ENCODE measurements around the gene RGS7. TPM values are rescaled to one million over a fixed set of nuclear protein-coding genes. Genes with fewer than 3 reads are reported as not detected.

Gene RGS7
- total RNA-seq, 1 experiment from 2014 or later, result 1.5 TPM

DNA sequence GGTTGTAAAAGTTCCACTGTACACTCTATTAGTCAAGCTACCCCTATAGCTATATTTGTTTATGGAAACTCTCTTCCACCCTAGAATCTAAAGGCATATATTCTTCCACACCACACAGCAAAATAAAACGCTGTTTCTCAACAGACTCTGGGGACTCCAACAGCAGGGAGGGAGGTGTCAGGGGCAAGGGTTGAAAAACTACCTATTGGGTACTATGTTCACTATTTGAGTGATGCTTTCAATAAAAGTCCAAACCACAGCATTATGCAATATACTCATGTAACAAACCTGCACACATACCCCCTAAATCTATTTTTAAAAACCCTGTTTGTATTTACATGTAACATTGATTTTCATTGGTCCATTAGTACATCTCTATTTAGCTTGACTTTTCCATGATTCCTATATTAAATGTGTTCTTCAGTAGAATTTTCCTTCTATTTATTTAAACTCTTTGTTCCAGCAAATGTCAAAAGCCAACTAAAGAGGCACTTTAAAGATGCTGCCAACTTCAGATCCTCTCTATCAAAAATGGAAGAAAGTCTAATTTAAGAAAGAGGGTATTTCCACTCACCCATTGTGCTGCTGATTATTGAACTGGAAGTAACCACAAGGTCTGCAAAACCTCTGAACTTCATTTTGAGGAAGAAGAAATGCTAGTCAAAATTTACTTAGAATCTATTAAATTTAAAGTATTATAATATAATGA lies 26.2 kb downstream of the RGS7 start:
- no peaks in the 10 kb centered on the region for H3K27me3 Mint-ChIP-seq (ENCODE audit: low read depth)
- Histone ChIP-seq H4K5ac (ENCODE audit: insufficient read length, low read depth, low read length) (no peak overlapping the region), H3K4me1 (ENCODE audit: insufficient read depth, low read length) (no peaks in the 10 kb centered on the region), H3K27me3 (ENCODE audit: insufficient read depth, low read length) (no peaks in the 10 kb centered on the region), H3K9ac (ENCODE audit: extremely low read depth, insufficient read length, low read length) (no peak overlapping the region), H3K9me3 (ENCODE audit: control insufficient read depth, low read depth, low read length) (no peaks in the 10 kb centered on the region), H2BK5ac (ENCODE audit: insufficient read length, low read length) (no peak overlapping the region), H3T11ph (ENCODE audit: low read length) (no peak overlapping the region), H3K79me1 (ENCODE audit: insufficient read depth, low read depth, low read length, poor library complexity, severe bottlenecking) (no peaks in the 10 kb centered on the region), H3K27ac (ENCODE audit: insufficient read length, low read depth, low read length) (no peak overlapping the region), H2AFZ (ENCODE audit: low read length) (no peak overlapping the region), H3K18ac (ENCODE audit: insufficient read length, low read depth, low read length) (no peak overlapping the region), H3K23me2 (ENCODE audit: insufficient read length, low read depth, low read length, poor library complexity, severe bottlenecking) (no peaks in the 10 kb centered on the region), H2BK120ac (ENCODE audit: low read depth, low read length, poor library complexity, severe bottlenecking) (no peak overlapping the region), H3K23ac (ENCODE audit: insufficient read length, low read depth, low read length) (no peak overlapping the region), H3K56ac (ENCODE audit: insufficient read length, low read depth, low read length) (no peak overlapping the region), H2AK5ac (ENCODE audit: insufficient read length, low read length) (no peak overlapping the region), H4K91ac (ENCODE audit: insufficient read length, low read depth, low read length) (no peak overlapping the region), H2BK15ac (ENCODE audit: low read depth, low read length) (no peak overlapping the region), H3K4ac (ENCODE audit: low read depth, low read length) (no peak overlapping the region), H3K14ac (ENCODE audit: insufficient read depth, low read length) (no peak overlapping the region), H4K20me1 (ENCODE audit: control insufficient read depth, insufficient read depth, insufficient read length) (no peaks in the 10 kb centered on the region), H2BK20ac (ENCODE audit: low read depth, low read length, poor library complexity, severe bottlenecking) (no peak overlapping the region), H4K8ac (replicated peaks; ENCODE audit: insufficient read length, low read depth, low read length) (no peak overlapping the region), H3K4me2 (ENCODE audit: insufficient read depth, insufficient read length, low read length) (no peak overlapping the region), H2BK12ac (ENCODE audit: insufficient read length, low read depth, low read length) (no peak overlapping the region), H3K79me2 (ENCODE audit: insufficient read depth, low read length) (no peaks in the 10 kb centered on the region)
- H3K4me1 Mint-ChIP-seq, result no peaks in the 10 kb centered on the region
- no peaks in the 10 kb centered on the region for H3K9me3 Mint-ChIP-seq
- no peak overlapping the region for H3K4me3 Mint-ChIP-seq
- no CpG with 5 or more reads among the region's 1 CpG for WGBS (ENCODE audit: extremely low coverage, insufficient read length, low lambda C conversion rate)
- DNase-seq, result no peak
- no peak overlapping the region for H3K27ac Mint-ChIP-seq
- TF ChIP-seq, protein P1, sequence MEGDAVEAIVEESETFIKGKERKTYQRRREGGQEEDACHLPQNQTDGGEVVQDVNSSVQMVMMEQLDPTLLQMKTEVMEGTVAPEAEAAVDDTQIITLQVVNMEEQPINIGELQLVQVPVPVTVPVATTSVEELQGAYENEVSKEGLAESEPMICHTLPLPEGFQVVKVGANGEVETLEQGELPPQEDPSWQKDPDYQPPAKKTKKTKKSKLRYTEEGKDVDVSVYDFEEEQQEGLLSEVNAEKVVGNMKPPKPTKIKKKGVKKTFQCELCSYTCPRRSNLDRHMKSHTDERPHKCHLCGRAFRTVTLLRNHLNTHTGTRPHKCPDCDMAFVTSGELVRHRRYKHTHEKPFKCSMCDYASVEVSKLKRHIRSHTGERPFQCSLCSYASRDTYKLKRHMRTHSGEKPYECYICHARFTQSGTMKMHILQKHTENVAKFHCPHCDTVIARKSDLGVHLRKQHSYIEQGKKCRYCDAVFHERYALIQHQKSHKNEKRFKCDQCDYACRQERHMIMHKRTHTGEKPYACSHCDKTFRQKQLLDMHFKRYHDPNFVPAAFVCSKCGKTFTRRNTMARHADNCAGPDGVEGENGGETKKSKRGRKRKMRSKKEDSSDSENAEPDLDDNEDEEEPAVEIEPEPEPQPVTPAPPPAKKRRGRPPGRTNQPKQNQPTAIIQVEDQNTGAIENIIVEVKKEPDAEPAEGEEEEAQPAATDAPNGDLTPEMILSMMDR (conservative IDR thresholded peaks at IDR 0.05), result no peak
- H3K36me3 Mint-ChIP-seq (ENCODE audit: insufficient read depth in 1 of 3, low read depth in 3 of 3), result no peaks in the 10 kb centered on the region
